HG03103 (cell line): Measurements from ENCODE around the gene ARVCF.

Experiments
- ATAC-seq: cut with Tn5 transposase; IDR thresholded peaks from one replicate; pipeline ENCODE4 v1.9.1; 2021; ENCODE audit warnings: low read depth; ENCODE audit not compliant: unreplicated experiment

The ARVCF gene

DNA sequence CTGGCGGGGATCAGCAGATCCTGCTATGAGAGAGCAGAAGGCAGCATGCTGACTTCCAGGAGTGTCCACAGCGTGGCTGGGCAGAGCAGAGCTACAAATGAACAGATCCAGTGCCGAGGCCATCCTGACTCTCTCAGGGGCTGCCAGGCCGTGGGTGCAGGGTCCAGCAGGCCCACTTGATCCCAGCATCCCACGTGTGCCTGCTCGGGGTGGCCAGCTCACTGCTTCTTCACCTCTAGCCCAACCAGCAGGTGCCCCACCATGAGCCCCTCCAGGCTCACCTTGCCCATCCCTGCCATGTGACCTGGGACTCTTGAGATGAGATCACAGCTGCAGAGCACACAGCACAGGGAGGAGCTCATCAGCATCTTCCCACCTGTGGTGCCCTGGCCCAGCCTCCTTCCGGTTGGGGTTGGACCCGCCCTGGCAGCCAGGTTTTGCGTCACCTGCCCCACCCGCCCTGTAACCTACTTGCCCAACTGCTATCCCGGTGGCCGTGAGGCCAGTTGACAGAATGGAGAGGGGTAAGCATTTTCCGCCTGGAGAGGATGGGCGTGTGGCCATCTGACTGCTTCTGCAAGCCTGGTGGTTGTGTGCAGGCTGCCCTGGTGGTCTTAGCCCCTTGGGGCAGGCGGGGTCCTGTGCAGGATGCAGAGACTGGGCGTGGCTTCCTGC, 15.2 kb upstream of the ARVCF start:
- no peak for ATAC-seq

- no peak for ATAC-seq
These were observed 13.1 kb upstream of the ARVCF start for GRCh38 chr22:20029550-20030225.

DNA sequence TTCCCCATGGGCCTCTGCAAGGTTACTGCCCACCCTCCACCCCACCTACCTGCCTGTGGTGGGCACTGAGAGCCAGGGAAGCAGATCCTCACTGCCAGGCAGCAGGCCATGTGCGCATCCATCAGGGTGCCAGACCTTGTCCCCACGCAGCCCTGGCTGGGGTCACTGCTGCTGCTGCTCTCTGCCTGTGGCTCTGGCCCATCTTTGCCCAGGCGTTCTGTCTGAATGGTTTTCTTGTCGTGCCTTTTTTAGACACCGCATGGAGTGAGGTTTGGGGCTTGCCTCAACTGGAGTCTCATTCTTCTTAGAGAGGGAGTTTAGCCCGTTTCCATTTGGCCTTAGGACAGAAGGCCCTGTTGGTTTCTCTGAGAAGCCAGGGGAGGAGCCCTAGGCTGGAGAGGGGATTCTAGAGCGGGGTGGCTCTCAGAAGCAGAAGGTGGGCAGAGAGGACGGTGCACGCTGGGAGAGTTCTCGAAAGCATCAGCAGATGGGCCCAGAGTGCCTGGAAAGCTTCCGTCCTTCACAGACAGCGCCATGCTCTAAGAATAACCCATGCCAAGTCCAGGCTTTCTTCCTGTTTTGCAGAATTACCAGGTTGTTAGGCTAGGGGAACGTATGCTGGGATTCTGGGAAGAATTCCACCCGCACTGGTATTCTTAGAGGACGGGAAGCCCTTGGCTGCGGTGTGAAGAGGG, 12.4 kb upstream of the ARVCF start:
- ATAC-seq: no peak

- ATAC-seq: no peak
These were observed 11.6 kb upstream of the ARVCF start for GRCh38 chr22:20027966-20028854.

DNA sequence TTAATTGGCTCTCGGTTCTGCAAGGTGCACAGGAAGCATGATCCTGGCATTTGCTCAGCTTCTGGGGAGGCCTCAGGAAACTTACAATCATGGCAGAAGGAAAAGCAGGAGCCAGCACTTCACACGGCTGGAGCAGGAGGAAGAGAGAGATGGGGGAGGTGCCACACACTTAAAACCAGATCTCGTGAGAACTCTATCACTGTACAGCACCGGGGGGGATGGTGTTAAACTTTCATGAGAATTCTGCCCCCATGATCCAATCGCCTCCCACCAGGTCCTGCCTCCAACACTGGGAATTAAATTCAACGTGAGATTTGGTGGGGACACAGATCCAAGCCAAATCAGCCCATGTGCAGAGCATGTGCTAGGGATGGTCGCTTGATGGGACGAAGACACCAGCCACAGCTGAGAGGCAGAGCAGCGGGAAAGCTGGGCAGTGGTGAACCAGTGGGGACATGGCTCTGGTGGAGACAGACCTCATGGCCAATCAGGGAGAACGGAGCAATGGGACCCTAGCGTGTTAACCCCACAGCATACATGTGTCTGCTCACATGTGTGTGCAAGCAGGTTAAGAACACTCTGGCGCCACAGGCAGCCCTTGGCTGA, 10.5 kb upstream of the ARVCF start:
- ATAC-seq: no peak

- no peak for ATAC-seq
These were observed 9.7 kb upstream of the ARVCF start for GRCh38 chr22:20026204-20026908.

DNA sequence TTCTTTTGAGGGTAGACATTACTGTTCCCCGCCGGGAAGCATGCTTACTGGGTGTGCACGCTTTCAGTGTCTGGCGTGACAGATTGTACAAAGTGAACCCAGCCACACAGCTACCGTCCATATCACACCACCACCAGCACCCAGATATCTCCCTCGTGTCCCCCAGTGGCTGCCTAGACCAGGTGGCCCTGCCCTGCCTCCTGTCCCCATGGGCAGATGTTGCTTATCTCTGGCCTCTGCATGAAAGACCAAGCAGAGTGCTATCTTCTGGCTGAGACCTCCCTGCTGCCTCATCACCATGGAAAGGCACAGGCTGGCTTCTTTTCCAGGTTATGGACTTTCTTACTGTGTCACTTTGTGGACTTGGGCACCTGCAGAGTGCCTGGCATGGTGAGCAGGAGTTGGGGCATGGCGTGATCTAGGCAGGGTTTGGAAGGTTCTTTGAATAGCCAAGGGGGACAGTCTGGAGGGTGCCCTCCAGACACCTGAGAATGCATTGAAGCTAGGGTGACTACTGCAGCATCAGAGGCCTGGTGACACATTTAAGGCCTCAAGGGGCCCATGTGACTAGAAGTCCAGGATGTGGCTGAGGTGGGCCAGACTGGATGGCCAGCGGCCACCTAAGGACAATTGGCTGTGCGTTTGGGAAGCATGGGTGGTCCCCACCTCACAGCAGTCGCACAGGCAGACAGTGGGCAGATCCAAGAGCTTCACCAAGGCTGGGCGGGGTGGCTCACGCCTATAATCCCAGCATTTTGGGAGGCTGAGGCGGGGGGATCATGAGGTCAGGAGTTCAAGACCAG, 9.0 kb upstream of the ARVCF start:
- no peak for ATAC-seq

DNA sequence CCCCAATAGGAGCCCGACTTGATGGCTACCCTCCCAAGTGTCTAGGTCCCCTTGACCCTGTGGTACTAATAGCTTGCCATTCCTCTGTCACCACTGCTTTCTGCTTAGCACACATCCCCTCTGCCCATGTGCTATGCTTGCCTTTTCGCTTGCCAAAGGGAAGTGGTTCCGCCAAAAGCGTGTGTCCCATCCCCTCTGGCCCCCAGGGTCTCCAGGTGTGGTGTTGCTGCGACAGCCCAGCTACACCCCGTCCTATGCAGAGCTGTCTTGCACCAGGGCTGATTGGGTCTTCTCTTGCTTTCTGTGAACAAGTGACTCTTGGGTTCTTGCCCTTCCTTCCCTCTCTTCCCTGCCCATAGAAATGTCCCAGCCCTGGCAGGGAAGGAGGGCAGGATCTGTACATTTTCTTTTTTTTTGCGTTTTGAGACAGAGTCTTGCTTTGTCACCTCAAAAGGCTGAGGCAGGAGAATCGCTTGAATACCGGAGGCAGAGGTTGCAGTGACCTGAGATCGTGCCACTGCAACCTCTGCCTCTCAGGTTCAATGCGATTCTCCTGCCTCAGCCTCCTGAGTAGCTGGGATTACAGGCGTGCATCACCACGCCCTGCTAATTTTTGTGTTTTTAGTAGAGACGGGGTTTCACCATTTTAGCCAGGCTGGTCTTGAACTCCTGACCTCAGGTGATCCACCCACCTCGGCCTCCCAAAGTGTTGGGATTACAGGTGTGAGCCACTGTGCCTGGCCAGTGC, 8.2 kb upstream of the ARVCF start:
- no peak for ATAC-seq

- no peak for ATAC-seq
These were observed 7.6 kb upstream of the ARVCF start for GRCh38 chr22:20024225-20024624.

GRCh38 chr22:20022978-20023613, 6.5 kb upstream of the ARVCF start:
- ATAC-seq: no peak

GRCh38 chr22:20022231-20022977, 5.8 kb upstream of the ARVCF start:
- no peak for ATAC-seq

DNA sequence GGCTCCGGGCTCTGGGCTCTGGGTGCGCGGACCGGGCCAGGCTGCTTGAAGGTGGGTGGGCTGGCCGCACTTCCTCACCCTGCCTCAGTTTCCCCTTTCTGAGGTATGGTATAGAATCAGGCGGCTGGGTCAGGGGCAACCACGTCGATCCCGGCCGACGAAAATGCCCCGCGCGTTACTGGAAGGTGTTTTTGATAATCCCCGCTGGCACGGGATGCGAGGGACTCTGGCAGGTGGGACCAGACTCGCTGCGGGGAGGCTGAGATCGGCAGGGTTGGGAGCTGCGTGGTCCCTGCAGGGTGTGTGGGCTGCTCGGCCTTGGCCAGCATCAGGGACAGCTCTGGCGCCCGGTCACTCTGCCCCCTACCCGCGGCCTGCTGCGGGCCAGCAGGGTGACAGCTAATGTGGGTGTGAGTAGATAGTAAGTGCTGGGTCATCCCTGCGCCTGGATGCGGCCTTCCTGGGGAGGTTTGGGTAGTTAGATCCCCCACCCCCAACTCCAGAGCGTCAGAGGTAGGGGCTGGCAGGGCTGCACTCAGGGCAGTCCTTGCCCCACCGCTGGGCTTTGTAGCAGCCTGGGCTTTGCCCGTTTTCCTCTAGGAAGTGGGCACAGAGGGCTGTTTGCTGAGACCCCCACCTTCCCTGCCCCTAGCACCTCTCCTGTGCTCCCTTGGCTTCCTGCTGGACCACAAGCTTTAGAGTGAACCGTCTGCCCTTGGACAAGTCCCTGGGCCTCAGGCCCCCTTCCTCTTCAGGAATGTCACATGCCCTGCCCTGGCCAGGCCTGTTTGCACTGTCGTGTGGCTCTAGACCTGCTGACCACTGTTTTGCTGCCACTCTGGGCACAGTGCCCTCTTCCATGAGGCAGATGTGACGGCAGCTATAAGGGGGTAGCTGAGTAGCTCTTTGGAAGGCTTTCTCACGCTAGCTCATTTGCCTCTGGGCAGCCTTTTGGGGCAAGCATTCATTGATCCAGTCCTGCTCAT, 4.9 kb upstream of the ARVCF start:
- ATAC-seq: no peak

DNA sequence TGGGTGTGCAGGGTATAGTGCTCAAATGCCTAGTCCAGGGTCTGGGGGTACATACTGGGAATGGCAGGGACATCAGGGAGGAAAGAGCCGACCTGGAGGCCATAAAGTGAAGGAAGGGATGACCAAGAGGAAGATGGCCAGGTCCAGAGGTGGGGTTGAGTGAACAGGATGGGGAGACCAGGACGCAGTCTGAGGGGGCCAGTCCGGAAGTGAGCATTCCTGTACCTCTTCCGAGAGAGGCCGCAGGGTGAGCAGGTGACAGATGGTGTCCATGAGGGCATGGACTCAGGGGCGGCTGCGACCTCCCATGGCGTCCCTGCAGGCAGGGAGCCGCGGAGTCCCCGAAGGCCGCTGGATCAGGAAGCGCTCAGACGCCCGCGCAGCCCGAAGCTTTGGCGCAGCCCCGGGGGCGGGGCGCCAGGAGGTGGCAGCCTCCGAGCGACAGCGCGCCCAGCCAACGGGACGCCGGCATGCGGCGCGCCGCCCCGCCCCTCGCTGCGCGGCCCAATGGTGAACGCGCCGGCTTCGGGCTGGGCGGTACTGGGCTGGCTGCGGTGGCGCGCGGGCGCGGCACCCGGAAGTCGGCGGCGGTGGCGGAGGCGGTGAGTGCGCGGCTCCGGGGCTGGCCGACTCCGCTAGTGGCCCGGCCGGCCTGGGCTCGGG, 4.0 kb upstream of the ARVCF start, which contains the start of gene TANGO2:
Gene TANGO2, plus strand, starts transcription at position 578 of the 663 bp plus-strand sequence. CDS start 15,689 bp downstream, outside the sequence.
- ATAC-seq: peak; percentile 71

DNA sequence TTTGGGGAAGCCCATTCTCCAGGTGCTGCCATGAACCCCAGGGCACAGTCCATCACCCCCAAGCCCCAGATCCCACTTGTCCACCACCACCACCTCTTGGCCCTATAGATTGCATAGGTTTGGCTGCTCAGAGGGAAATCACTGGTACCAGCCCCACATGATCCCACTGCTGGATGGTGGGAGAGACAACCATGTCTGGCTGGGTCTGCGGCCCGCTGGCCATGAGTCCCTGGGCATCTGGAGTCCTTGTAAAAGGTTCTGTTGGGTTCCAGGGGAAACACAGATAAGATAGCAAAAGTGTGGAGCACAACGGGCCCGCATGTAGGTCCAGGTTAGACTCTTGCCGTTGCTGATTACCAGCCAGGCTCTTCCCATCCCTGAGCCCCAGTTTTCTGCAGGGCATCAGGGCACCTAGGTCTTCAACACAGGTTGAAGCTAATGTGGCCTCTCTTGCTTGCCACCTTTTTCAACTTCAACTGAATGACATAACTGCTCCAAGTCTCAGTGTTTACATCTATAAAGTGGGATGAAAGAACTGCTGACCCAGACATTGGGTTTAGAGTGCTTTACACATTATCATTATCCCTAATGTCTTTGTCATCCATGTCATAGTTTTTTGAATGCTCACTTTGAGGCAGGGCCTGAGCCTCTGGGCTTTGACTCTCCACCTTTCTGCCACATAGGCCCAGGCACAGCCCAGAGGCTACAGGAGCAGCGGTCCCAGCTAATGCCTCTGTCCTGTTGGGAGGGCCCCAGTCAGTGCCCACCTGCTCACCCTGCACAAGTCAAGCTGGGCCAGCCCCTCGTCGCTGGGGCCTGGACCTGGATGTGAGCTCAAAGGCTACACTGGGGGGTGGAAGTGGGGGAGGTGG, 3.3 kb upstream of the ARVCF start:
- no peak for ATAC-seq
